ENCODE data around the gene COL12A1.

- TF ChIP-seq POLR2A (IDR thresholded peaks at IDR 0.05), result no peak
- TF ChIP-seq CTCF (IDR thresholded peaks at IDR 0.05 in 4 of 5, conservative IDR thresholded peaks at IDR 0.05 in 1 of 5), result no peak
These were observed 27.1 kb downstream of the COL12A1 start for GRCh38 chr6:75178757-75179156.

All from gastrocnemius medialis (tissue), 4 donors.